ENCODE data around the gene SLC39A11. TPM values are rescaled to one million over a fixed set of nuclear protein-coding genes. Genes with fewer than 3 reads are reported as not detected.

Gene SLC39A11
- total RNA-seq, 1 experiment from 2014 or later, result 24.8 TPM

GRCh38 chr17:72972263-72972951 is 120.1 kb downstream of the SLC39A11 start:
- DNase-seq (ENCODE audit: low read depth), result no peak
- in situ Hi-C loops (cut with HindIII; ENCODE audit: low pct_unique_long_range_greater_than_20kb, low sequenced_read_pairs), result no loop called here

- in situ Hi-C loops (cut with HindIII; ENCODE audit: low pct_unique_long_range_greater_than_20kb, low sequenced_read_pairs), result no loop called here
- no peak for DNase-seq (ENCODE audit: low read depth)
These were observed 121.1 kb downstream of the SLC39A11 start for GRCh38 chr17:72971226-72971880.

- in situ Hi-C loops (cut with HindIII; ENCODE audit: low pct_unique_long_range_greater_than_20kb, low sequenced_read_pairs), result no loop called here
These were observed 121.7 kb downstream of the SLC39A11 start for GRCh38 chr17:72970797-72971196.

GRCh38 chr17:72970246-72970645 is 122.2 kb downstream of the SLC39A11 start:
- in situ Hi-C loops (cut with HindIII; ENCODE audit: low pct_unique_long_range_greater_than_20kb, low sequenced_read_pairs), result no loop called here
- DNase-seq (ENCODE audit: low read depth), result no peak

More at GRCh38 chr17:72970797-72971196, 121.7 kb downstream of the SLC39A11 start:
- DNase-seq (ENCODE audit: low read depth), result no peak

GRCh38 chr17:72969293-72969906 is 123.1 kb downstream of the SLC39A11 start:
- in situ Hi-C loops (cut with HindIII; ENCODE audit: low pct_unique_long_range_greater_than_20kb, low sequenced_read_pairs), result no loop called here
- no peak for DNase-seq (ENCODE audit: low read depth)

- in situ Hi-C loops (cut with HindIII; ENCODE audit: low pct_unique_long_range_greater_than_20kb, low sequenced_read_pairs), result no loop called here
- no peak for DNase-seq (ENCODE audit: low read depth)
These were observed 123.7 kb downstream of the SLC39A11 start for GRCh38 chr17:72968798-72969197.

GRCh38 chr17:72967977-72968585 is 124.4 kb downstream of the SLC39A11 start:
- in situ Hi-C loops (cut with HindIII; ENCODE audit: low pct_unique_long_range_greater_than_20kb, low sequenced_read_pairs), result no loop called here
- no peak for DNase-seq (ENCODE audit: low read depth)

GRCh38 chr17:72967277-72967970 is 125.1 kb downstream of the SLC39A11 start:
- no peak for DNase-seq (ENCODE audit: low read depth)
- in situ Hi-C loops (cut with HindIII; ENCODE audit: low pct_unique_long_range_greater_than_20kb, low sequenced_read_pairs), result no loop called here

GRCh38 chr17:72962106-72962505 is 130.4 kb downstream of the SLC39A11 start:
- in situ Hi-C loops (cut with HindIII; ENCODE audit: low pct_unique_long_range_greater_than_20kb, low sequenced_read_pairs), result no loop called here
- no peak for DNase-seq (ENCODE audit: low read depth)

- no peak for DNase-seq (ENCODE audit: low read depth)
- in situ Hi-C loops (cut with HindIII; ENCODE audit: low pct_unique_long_range_greater_than_20kb, low sequenced_read_pairs), result no loop called here
These were observed 136.9 kb downstream of the SLC39A11 start for GRCh38 chr17:72955391-72956140.

GRCh38 chr17:72954579-72954978 is 137.9 kb downstream of the SLC39A11 start:
- no peak for DNase-seq (ENCODE audit: low read depth)
- in situ Hi-C loops (cut with HindIII; ENCODE audit: low pct_unique_long_range_greater_than_20kb, low sequenced_read_pairs), result no loop called here

- DNase-seq (ENCODE audit: low read depth), result peak; percentile 14
- in situ Hi-C loops (cut with HindIII; ENCODE audit: low pct_unique_long_range_greater_than_20kb, low sequenced_read_pairs), result no loop called here
These were observed 138.9 kb downstream of the SLC39A11 start for GRCh38 chr17:72953621-72954020.

- no peak for DNase-seq (ENCODE audit: low read depth)
- in situ Hi-C loops (cut with HindIII; ENCODE audit: low pct_unique_long_range_greater_than_20kb, low sequenced_read_pairs), result no loop called here
These were observed 139.7 kb downstream of the SLC39A11 start for GRCh38 chr17:72952641-72953315.

GRCh38 chr17:72952220-72952619 is 140.3 kb downstream of the SLC39A11 start:
- no peak for DNase-seq (ENCODE audit: low read depth)
- in situ Hi-C loops (cut with HindIII; ENCODE audit: low pct_unique_long_range_greater_than_20kb, low sequenced_read_pairs), result no loop called here

- DNase-seq (ENCODE audit: low read depth), result no peak
- in situ Hi-C loops (cut with HindIII; ENCODE audit: low pct_unique_long_range_greater_than_20kb, low sequenced_read_pairs), result no loop called here
These were observed 142.1 kb downstream of the SLC39A11 start for GRCh38 chr17:72950242-72950931.

- DNase-seq (ENCODE audit: low read depth), result no peak
These were observed 144.4 kb downstream of the SLC39A11 start for GRCh38 chr17:72948115-72948514.

GRCh38 chr17:72947475-72947874 is 145.0 kb downstream of the SLC39A11 start:
- in situ Hi-C loops (cut with HindIII; ENCODE audit: low pct_unique_long_range_greater_than_20kb, low sequenced_read_pairs), result no loop called here
- DNase-seq (ENCODE audit: low read depth), result no peak

More at GRCh38 chr17:72948115-72948514, 144.4 kb downstream of the SLC39A11 start:
- in situ Hi-C loops (cut with HindIII; ENCODE audit: low pct_unique_long_range_greater_than_20kb, low sequenced_read_pairs), result no loop called here
